ENCODE measurements around the gene DLGAP4.

DLGAP4 gene

DNA sequence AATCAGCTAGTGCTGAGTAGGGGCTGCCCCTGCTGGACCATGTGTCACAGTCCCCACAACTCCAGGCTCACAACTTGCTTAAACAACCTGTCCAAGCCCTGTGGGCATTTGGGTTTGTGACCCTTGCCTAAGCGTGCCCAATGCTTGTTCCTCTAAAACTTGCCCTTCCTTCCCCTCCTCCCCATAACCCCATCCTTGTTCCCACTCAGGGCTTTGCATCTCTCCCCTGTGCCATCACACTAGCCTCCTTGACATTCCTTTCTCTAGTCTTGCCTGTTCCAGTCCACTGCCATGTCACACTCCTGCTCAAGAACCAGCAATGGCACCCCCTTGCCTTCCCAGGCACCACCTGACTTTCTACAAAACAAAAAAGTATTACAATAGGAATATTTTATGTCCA lies 2.3 kb upstream of the DLGAP4 start:
- Histone ChIP-seq H3K27ac (replicated peaks) (no peak overlapping the region), H3K27me3 (ENCODE audit: insufficient read depth, poor library complexity, severe bottlenecking) (peaks cover 48% of the 10 kb centered on the region), H3K4me3 (replicated peaks; ENCODE audit: insufficient read depth, low read length) (no peak overlapping the region)
- no peak for DNase-seq (ENCODE audit: low read depth in 1 of 2, low spot score in 1 of 2)
- TF ChIP-seq SPI1 (IDR thresholded peaks at IDR 0.05; ENCODE audit: borderline replicate concordance, low read depth) (no peak), POLR2AphosphoS5 (IDR thresholded peaks at IDR 0.05; ENCODE audit: low read depth) (no peak), GABPA (IDR thresholded peaks at IDR 0.05; ENCODE audit: low read depth) (no peak)
- TF ChIP-seq, protein P1, sequence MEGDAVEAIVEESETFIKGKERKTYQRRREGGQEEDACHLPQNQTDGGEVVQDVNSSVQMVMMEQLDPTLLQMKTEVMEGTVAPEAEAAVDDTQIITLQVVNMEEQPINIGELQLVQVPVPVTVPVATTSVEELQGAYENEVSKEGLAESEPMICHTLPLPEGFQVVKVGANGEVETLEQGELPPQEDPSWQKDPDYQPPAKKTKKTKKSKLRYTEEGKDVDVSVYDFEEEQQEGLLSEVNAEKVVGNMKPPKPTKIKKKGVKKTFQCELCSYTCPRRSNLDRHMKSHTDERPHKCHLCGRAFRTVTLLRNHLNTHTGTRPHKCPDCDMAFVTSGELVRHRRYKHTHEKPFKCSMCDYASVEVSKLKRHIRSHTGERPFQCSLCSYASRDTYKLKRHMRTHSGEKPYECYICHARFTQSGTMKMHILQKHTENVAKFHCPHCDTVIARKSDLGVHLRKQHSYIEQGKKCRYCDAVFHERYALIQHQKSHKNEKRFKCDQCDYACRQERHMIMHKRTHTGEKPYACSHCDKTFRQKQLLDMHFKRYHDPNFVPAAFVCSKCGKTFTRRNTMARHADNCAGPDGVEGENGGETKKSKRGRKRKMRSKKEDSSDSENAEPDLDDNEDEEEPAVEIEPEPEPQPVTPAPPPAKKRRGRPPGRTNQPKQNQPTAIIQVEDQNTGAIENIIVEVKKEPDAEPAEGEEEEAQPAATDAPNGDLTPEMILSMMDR (IDR thresholded peaks at IDR 0.05; ENCODE audit: insufficient read depth, low read length): no peak
- TF ChIP-seq, protein P2, sequence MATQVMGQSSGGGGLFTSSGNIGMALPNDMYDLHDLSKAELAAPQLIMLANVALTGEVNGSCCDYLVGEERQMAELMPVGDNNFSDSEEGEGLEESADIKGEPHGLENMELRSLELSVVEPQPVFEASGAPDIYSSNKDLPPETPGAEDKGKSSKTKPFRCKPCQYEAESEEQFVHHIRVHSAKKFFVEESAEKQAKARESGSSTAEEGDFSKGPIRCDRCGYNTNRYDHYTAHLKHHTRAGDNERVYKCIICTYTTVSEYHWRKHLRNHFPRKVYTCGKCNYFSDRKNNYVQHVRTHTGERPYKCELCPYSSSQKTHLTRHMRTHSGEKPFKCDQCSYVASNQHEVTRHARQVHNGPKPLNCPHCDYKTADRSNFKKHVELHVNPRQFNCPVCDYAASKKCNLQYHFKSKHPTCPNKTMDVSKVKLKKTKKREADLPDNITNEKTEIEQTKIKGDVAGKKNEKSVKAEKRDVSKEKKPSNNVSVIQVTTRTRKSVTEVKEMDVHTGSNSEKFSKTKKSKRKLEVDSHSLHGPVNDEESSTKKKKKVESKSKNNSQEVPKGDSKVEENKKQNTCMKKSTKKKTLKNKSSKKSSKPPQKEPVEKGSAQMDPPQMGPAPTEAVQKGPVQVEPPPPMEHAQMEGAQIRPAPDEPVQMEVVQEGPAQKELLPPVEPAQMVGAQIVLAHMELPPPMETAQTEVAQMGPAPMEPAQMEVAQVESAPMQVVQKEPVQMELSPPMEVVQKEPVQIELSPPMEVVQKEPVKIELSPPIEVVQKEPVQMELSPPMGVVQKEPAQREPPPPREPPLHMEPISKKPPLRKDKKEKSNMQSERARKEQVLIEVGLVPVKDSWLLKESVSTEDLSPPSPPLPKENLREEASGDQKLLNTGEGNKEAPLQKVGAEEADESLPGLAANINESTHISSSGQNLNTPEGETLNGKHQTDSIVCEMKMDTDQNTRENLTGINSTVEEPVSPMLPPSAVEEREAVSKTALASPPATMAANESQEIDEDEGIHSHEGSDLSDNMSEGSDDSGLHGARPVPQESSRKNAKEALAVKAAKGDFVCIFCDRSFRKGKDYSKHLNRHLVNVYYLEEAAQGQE (IDR thresholded peaks at IDR 0.05; ENCODE audit: insufficient replicate concordance, low read depth): no peak

DNA sequence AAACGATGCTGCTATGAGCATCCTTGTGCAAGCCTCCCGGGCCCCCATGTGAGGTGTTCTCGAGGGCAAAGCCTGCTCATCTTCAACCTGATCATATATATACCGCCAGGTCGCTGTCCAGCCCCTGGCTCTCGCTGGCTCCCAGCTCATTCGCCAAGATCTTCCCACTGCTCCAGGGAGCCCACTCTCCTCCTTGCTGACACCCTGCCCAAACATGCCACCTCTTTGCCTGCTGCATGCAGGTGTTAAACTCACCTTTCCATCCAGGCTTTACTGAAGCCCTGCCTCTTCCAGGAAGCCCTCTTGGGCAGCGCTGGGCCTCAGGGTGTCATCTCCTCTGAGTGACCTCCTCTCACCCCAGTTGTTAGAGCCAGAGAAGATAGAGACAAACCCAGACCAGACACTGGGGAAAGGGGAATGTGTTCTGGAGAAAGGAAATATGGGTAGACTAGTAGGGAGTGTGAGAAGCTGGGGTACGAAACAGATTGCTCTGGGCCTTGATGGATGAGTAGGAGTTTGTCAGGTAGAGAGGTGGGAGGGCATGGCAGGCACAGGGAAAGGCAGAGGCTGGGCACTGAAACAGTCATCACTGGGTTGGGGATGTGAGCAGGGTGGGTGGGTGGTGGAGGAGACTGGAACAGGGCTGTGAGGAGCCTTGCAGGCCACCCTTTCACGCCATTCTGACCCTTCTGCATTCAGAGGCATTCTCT lies 1.2 kb upstream of the DLGAP4 start:
- Histone ChIP-seq H3K27me3 (ENCODE audit: insufficient read depth, poor library complexity, severe bottlenecking) (peaks cover 48% of the 10 kb centered on the region), H3K4me3 (replicated peaks; ENCODE audit: insufficient read depth, low read length) (no peak overlapping the region), H3K27ac (replicated peaks) (no peak overlapping the region)
- no peak for DNase-seq (ENCODE audit: low read depth in 1 of 2, low spot score in 1 of 2)
- TF ChIP-seq, protein P2 (IDR thresholded peaks at IDR 0.05; ENCODE audit: insufficient replicate concordance, low read depth): peak; percentile 74
- TF ChIP-seq, protein P1 (IDR thresholded peaks at IDR 0.05; ENCODE audit: insufficient read depth, low read length): no peak
- TF ChIP-seq SPI1 (IDR thresholded peaks at IDR 0.05; ENCODE audit: borderline replicate concordance, low read depth): no peak

DNA sequence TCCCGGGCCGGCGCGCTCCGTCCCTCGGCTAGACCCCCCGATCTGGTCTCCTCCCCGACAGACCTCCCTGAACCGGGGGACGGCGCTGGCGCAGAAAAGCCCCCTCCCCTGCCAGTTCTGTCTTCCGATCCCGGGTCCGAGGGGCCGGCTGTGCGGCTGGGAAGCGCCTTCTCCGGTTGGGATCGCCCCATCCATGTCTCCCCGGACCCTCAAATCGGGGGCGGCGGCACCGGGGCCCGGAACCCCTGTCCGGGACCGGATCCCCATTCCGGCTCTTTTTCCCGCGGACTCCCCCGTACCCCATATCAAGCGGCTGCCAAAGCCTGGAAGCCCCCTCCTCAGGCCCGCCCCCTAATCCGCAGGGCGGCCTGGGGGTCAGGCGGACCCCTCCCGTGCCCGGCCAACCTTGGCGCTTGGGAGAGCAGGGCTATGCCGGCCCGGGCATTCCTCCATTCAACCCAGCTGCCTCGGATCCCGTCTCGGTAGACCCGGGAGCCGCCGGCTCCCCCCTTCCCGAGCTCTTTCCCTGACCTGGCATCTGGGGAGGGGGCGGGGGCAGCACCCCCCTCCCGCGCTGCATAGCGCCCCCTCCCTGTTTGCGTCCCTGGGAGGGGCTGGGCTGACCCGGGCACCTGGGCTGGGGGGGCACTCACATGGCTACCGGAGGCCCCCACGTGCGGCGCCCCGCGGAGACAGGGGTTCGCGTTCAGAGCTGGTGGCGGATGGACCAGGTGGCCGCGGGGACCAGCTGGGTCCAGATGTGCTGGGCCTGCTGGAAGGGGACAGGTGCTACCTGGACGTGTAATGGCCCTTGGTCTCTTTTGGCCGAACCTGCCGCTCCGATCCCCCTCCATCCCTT lies 643 bp downstream of the DLGAP4 start:
- H3K4me3 ChIP-seq (replicated peaks; ENCODE audit: insufficient read depth, low read length): no peak overlapping the region
- H3K27ac ChIP-seq (replicated peaks): no peak overlapping the region
- DNase-seq (ENCODE audit: low read depth in 1 of 2, low spot score in 1 of 2): no peak
- TF ChIP-seq GABPA (IDR thresholded peaks at IDR 0.05; ENCODE audit: low read depth): no peak
- H3K27me3 ChIP-seq (ENCODE audit: insufficient read depth, poor library complexity, severe bottlenecking): peaks cover 51% of the 10 kb centered on the region
